Neutrophil (primary cell): ENCODE measurements around the gene EPB41L4A.

ENCODE experiments used
- H3K27ac ChIP-seq: fragments of 200-600 bp; sonication (generic); 2 replicates; pipeline ENCODE4 v1.5.1; 2016; ENCODE audit warnings: mild to moderate bottlenecking, moderate library complexity
- H3K27me3 ChIP-seq: fragments of 200-600 bp; sonication (generic); 2 replicates; pipeline ENCODE4 v1.6.0; 2016; ENCODE audit warnings: mild to moderate bottlenecking
- H3K36me3 ChIP-seq: fragments of 200-600 bp; sonication (generic); 2 replicates; pipeline ENCODE4 v1.5.1; 2017
- H3K4me1 ChIP-seq, 2 experiments: fragments of 200-600 bp in 1 of 2; sonication (generic) in 1 of 2; 1 replicate in 1 of 2; 2 replicates in 1 of 2; pipeline versions ENCODE4 v1.5.1 to v1.6.1; 2013 to 2016; ENCODE audit warnings: low read depth in 1 of 2, low read length in 1 of 2, mild to moderate bottlenecking in 1 of 2, moderate library complexity in 1 of 2; ENCODE audit not compliant: control insufficient read depth in 1 of 2, insufficient read depth in 1 of 2
- H3K4me3 ChIP-seq, 2 experiments: fragments of 200-600 bp in 1 of 2; sonication (generic) in 1 of 2; 1 replicate in 1 of 2; 2 replicates in 1 of 2; pipeline ENCODE4 v1.5.1; 2013 to 2016; ENCODE audit warnings: low read depth in 1 of 2, low read length in 1 of 2, mild to moderate bottlenecking in 1 of 2, moderate library complexity in 1 of 2
- H3K9me3 ChIP-seq: fragments of 200-600 bp; sonication (generic); 2 replicates; pipeline ENCODE4 v1.5.1; 2016
- TF ChIP-seq, protein P1 (sequence below): fragments of 200-600 bp; sonication (generic); IDR thresholded peaks from 2 replicates; pipeline ENCODE4 v1.5.1; 2016; ENCODE audit warnings: antibody characterized with exemption

The EPB41L4A gene

DNA sequence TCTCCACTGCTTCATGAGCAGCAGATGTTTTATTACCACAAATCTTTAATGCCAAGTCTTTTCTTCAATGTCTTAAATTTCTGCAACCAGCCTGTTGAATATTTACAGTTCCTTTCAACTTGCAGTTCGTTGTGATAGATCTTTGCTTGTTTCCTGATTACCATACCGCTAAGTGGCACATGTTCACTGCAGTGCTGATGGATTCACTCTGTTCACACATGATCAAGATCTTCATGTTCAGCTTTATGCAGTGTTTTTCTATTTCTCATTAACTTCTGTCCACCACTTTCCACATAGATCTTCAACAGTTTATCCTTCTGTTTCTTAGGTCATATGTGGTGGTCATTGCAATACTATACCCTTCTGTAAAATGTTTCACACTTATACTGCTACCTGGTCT is 280.6 kb downstream of the EPB41L4A start:
- Histone ChIP-seq H3K36me3 (no peaks in the 10 kb centered on the region), H3K27me3 (no peaks in the 10 kb centered on the region), H3K4me1 (no peaks in the 10 kb centered on the region), H3K9me3 (no peaks in the 10 kb centered on the region), H3K27ac (no peak overlapping the region), H3K4me3 (no peak overlapping the region)
- TF ChIP-seq, protein P1, sequence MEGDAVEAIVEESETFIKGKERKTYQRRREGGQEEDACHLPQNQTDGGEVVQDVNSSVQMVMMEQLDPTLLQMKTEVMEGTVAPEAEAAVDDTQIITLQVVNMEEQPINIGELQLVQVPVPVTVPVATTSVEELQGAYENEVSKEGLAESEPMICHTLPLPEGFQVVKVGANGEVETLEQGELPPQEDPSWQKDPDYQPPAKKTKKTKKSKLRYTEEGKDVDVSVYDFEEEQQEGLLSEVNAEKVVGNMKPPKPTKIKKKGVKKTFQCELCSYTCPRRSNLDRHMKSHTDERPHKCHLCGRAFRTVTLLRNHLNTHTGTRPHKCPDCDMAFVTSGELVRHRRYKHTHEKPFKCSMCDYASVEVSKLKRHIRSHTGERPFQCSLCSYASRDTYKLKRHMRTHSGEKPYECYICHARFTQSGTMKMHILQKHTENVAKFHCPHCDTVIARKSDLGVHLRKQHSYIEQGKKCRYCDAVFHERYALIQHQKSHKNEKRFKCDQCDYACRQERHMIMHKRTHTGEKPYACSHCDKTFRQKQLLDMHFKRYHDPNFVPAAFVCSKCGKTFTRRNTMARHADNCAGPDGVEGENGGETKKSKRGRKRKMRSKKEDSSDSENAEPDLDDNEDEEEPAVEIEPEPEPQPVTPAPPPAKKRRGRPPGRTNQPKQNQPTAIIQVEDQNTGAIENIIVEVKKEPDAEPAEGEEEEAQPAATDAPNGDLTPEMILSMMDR, result no peak

DNA sequence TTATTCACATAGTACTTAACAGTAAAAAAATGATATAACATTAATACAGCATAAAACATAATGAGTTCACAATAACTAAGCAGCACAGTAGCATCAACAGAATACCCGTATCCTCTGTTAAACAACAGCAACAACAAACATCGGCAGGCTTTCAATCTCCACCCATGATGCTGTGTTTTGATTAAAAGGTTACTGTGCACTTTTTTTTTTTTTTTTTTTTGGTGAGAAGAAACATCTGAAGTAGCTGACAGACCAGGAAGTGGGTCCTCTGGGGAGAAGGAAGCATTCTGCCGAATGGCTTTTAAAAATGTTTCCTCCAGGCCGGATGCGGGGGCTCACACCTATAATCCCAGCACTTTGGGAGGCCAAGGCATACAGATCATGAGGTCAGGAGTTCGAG is 282.3 kb downstream of the EPB41L4A start:
- Histone ChIP-seq H3K27ac (no peak overlapping the region), H3K4me3 (no peak overlapping the region), H3K36me3 (no peaks in the 10 kb centered on the region), H3K9me3 (no peaks in the 10 kb centered on the region), H3K27me3 (no peaks in the 10 kb centered on the region), H3K4me1 (no peaks in the 10 kb centered on the region)
- TF ChIP-seq, protein P1, result no peak

DNA sequence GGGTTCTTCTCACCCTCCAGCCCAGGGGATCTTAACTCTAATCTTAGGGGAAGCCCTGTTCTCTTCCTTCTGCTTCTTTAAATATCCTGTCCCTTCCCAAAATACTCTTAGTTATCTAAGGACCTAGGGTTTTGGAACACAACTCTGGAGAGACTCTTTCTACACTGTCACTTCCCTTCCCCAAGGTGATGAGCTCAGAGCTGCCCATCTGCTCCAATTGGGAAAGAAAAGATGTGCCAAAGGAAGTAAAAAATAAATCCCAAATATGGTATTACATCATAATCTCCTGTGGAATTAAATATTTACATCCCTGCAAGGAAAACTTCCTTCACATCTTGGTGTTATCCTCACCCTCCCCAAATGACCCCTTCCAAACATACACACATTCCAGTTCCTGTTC is 291.2 kb downstream of the EPB41L4A start:
- no peak overlapping the region for H3K27ac ChIP-seq

DNA sequence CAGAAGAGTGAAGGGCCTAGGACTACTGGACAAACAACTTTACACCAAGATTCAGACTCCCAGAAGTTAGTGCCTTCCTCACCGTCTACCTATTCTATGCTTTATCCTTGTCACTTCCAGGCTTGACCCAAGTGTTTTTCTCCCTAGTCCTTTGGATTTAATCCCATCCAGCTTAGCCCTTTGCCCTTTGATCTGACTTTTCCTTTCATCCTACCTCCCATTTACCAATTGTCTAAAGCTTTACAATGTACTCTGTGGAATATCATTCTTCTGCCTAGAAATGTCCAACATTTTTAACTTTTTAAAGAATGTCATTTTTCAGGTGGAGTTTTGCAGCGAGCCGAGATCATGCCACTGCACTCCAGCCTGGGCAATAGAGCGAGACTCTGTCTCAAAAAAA is 292.1 kb downstream of the EPB41L4A start:
- H3K4me3 ChIP-seq, result no peak overlapping the region
- TF ChIP-seq, protein P1, result no peak
- no peak overlapping the region for H3K27ac ChIP-seq
- no peaks in the 10 kb centered on the region for H3K36me3 ChIP-seq
- H3K27me3 ChIP-seq, result no peaks in the 10 kb centered on the region
- peaks cover 7 to 9% of the 10 kb centered on the region in 2 experiments for H3K4me1 ChIP-seq
- H3K9me3 ChIP-seq, result no peaks in the 10 kb centered on the region

More for the DNA sequence above, 291.2 kb downstream of the EPB41L4A start:
- Histone ChIP-seq H3K4me3 (no peak overlapping the region), H3K4me1 (peaks cover 7 to 9% of the 10 kb centered on the region in 2 experiments), H3K27me3 (no peaks in the 10 kb centered on the region), H3K36me3 (no peaks in the 10 kb centered on the region), H3K9me3 (no peaks in the 10 kb centered on the region)
- TF ChIP-seq, protein P1, result no peak

DNA sequence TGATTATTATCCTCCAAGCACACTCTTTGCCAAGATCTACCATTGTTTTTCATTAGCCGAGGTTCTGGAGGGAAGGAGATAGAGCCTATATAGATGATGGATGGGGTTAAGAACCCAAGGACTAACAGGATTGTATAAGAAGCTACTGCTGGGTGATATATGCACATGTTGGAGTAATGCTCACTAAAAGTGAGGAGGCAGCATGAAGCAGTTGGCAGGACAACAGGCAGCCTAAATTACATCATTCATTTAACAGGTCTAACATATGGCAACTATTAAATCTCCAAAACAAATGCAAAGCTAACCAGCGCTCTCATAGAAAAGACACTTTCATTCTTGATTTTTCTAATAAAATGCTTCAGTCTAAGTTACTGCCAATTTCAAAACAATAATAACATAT is 293.2 kb downstream of the EPB41L4A start:
- no peak overlapping the region for H3K27ac ChIP-seq
- H3K27me3 ChIP-seq, result no peaks in the 10 kb centered on the region
- TF ChIP-seq, protein P1, result no peak
- H3K4me3 ChIP-seq, result no peak overlapping the region
- no peaks in the 10 kb centered on the region for H3K9me3 ChIP-seq
- H3K36me3 ChIP-seq, result no peaks in the 10 kb centered on the region
- peaks cover 7 to 9% of the 10 kb centered on the region in 2 experiments for H3K4me1 ChIP-seq

DNA sequence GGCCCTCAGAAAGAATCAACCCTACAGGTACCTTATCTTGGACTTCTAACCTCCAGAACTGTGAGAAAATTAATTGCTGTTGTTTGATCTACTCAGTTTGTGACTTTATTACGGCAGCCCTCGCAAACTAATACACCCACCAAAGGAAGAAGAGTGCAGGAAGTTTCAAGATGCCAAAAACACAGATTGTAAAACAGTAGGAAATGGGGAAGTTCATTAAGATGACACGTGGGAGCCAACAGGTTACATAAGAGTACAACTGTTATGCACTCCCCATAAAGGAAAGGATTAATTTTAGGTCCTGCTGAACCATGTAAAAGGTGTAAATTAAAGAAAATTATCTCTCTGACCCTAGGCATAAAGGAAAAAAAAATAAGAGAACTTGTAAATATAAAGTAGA is 294.3 kb downstream of the EPB41L4A start:
- no peaks in the 10 kb centered on the region for H3K36me3 ChIP-seq
- TF ChIP-seq, protein P1, result no peak
- no peak overlapping the region for H3K4me3 ChIP-seq
- H3K9me3 ChIP-seq, result no peaks in the 10 kb centered on the region
- H3K4me1 ChIP-seq, result peaks cover 7 to 9% of the 10 kb centered on the region in 2 experiments
- H3K27me3 ChIP-seq, result no peaks in the 10 kb centered on the region
- no peak overlapping the region for H3K27ac ChIP-seq
